ENCODE results near the gene CST4.

CST4 gene

DNA sequence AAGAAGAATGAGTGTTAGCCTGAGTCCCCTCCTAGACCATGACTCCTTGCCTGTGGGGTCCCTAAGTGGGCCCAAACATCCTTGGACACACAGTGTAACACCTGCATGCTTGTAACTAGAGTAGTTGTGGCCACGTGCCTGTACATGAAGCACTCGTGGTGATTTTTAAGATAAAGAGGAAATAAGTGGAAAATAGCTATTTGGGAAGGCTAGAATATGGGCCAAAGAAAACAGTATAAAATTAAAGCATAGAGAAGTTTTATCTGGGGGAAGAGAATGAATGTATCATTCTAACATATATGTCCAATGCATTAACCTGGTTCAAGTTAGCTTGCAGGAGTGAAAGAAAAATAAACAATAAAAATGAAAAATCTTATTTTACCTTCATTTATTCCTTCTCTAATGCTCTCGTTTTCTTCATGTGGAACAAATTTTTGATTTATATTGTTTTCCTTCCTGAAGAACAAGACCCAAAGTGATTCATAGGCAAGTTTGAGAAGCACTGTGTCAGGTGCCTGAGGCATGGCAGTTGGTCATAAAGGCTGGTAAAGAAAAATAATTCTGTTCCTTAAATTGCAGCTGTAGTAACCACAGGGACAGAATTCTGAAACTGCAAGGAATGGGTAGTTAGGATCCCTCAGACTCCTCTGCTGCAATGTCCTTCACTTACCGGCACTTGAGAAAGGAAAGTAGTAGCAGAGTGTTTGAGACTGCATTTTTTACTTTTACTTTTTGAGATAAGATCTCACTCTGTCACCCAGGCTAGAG, 42.5 kb downstream of the CST4 start:
- no peaks in the 10 kb centered on the region for H3K9me3 ChIP-seq (ENCODE audit: control insufficient read depth, low read length)
- H3K4me1 ChIP-seq (ENCODE audit: control insufficient read depth, insufficient read depth, low read length, poor library complexity, severe bottlenecking), result no peaks in the 10 kb centered on the region
- no peak overlapping the region for H3K4me3 ChIP-seq (ENCODE audit: insufficient read depth, low read depth, low read length, poor library complexity, severe bottlenecking)
- no peak overlapping the region for H3K27ac ChIP-seq (ENCODE audit: insufficient read depth, low read length, poor library complexity, severe bottlenecking)
- no peak for DNase-seq
- no peaks in the 10 kb centered on the region for H3K27me3 ChIP-seq (replicated peaks; ENCODE audit: control insufficient read depth, insufficient read depth, low read length, poor library complexity, severe bottlenecking)
- H3K36me3 ChIP-seq (ENCODE audit: control insufficient read depth, insufficient read depth, low read length), result no peaks in the 10 kb centered on the region

DNA sequence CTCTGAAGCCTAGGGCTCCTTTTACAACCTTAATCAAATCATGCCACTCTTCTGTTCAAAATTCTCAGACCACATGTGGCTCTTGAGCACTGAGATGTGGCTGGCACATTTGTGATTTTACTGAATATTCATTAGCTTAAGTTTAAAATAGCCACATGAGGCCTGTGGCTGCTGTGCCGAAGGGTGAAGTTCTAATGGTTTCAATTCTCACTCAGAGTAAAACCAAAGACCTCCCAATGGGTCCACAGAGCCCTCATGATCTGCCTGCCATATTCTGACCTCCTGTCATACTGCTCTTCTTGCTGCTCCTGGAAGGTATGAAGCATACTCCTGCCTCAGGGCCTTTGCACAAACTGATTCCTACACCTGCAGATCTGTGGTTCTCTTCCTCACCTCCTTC, 43.3 kb downstream of the CST4 start:
- Histone ChIP-seq H3K9me3 (ENCODE audit: control insufficient read depth, low read length) (no peaks in the 10 kb centered on the region), H3K27me3 (replicated peaks; ENCODE audit: control insufficient read depth, insufficient read depth, low read length, poor library complexity, severe bottlenecking) (no peaks in the 10 kb centered on the region), H3K4me3 (ENCODE audit: insufficient read depth, low read depth, low read length, poor library complexity, severe bottlenecking) (no peak overlapping the region), H3K27ac (ENCODE audit: insufficient read depth, low read length, poor library complexity, severe bottlenecking) (no peak overlapping the region), H3K36me3 (ENCODE audit: control insufficient read depth, insufficient read depth, low read length) (no peaks in the 10 kb centered on the region), H3K4me1 (ENCODE audit: control insufficient read depth, insufficient read depth, low read length, poor library complexity, severe bottlenecking) (no peaks in the 10 kb centered on the region)
- DNase-seq, result no peak

DNA sequence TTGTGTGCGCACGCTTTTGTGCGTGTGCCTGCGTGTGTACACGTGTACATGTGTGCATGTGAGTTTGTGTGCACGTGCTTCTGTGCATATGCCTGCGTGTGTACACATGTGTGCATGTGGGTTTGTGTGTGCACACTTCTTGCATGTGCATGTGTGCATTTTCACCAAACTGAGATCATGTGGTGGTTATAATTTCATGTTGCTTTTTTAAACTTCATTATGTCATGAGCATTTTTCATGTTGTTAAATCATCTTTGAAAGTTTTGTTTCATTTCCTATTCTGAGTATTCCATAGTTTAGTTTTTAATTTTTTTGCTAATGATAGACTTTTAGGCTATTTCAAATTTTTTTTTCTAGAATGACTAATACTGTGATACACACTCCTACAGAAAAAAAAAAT, 44.7 kb downstream of the CST4 start:
- Histone ChIP-seq H3K9me3 (ENCODE audit: control insufficient read depth, low read length) (no peaks in the 10 kb centered on the region), H3K4me3 (ENCODE audit: insufficient read depth, low read depth, low read length, poor library complexity, severe bottlenecking) (no peak overlapping the region), H3K4me1 (ENCODE audit: control insufficient read depth, insufficient read depth, low read length, poor library complexity, severe bottlenecking) (no peaks in the 10 kb centered on the region), H3K36me3 (ENCODE audit: control insufficient read depth, insufficient read depth, low read length) (no peaks in the 10 kb centered on the region), H3K27ac (ENCODE audit: insufficient read depth, low read length, poor library complexity, severe bottlenecking) (no peak overlapping the region), H3K27me3 (replicated peaks; ENCODE audit: control insufficient read depth, insufficient read depth, low read length, poor library complexity, severe bottlenecking) (no peaks in the 10 kb centered on the region)
- DNase-seq, result no peak

DNA sequence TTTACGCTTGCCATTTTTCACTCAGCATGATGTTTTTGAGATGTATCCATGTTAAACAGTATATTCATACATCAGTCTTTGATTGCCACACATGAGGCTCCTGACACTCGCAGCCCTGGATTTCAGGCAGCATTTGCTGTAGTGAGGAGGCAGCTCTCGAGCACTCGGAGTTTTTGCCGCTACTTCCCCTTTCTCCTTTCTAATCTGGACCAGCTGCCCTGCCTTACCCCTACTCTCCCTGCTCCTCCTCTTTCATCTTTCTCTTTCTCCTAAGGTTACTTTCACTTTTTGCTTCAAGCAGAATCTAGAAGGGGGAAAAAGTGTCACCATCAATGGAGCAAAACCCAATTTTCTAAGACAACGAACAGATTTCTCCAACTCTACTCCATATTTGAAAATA, 45.2 kb downstream of the CST4 start:
- Histone ChIP-seq H3K27ac (ENCODE audit: insufficient read depth, low read length, poor library complexity, severe bottlenecking) (no peak overlapping the region), H3K4me1 (ENCODE audit: control insufficient read depth, insufficient read depth, low read length, poor library complexity, severe bottlenecking) (no peaks in the 10 kb centered on the region), H3K27me3 (replicated peaks; ENCODE audit: control insufficient read depth, insufficient read depth, low read length, poor library complexity, severe bottlenecking) (no peaks in the 10 kb centered on the region), H3K36me3 (ENCODE audit: control insufficient read depth, insufficient read depth, low read length) (no peaks in the 10 kb centered on the region), H3K4me3 (ENCODE audit: insufficient read depth, low read depth, low read length, poor library complexity, severe bottlenecking) (no peak overlapping the region), H3K9me3 (ENCODE audit: control insufficient read depth, low read length) (no peaks in the 10 kb centered on the region)
- no peak for DNase-seq

DNA sequence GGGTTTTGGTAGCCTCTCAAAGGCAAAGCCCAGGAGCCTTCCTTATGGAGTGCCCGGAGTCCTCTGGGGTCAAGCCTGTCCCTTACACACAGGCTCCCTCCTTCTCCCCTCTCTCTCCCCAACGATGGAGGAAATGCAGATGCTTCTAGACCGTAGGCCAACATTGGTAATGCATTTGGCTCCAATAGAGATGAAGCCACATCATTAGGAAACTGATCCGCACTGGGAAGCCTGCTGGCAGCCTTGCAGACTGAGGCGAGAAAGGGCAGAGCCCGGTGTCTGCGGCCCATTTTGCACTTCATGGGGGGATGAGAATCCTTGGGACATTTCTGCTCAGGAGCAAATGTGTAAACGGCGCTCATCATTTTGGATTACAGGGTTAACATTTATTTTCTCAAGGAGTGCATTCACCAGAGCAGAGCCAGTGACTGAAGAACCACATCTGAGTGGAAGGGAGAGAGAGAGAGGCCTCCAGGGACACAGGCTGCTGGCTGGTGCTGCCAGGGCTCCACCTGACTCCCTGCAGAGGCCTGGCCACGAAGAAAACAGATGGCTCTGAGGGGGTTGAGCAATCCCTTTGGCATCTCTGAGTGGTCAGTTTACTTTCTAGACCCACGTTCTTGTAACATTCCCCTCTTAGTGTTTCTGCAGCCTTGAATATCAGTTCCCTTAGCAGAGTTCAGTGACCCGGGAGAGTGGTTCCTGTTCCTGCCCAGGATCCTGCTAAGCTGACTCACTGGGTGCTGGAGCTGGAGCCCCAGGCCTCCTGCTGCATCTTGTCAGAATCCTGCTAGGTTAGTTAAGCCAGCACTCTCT, 46.7 kb downstream of the CST4 start:
- H3K4me1 ChIP-seq (ENCODE audit: control insufficient read depth, insufficient read depth, low read length, poor library complexity, severe bottlenecking), result no peaks in the 10 kb centered on the region

DNA sequence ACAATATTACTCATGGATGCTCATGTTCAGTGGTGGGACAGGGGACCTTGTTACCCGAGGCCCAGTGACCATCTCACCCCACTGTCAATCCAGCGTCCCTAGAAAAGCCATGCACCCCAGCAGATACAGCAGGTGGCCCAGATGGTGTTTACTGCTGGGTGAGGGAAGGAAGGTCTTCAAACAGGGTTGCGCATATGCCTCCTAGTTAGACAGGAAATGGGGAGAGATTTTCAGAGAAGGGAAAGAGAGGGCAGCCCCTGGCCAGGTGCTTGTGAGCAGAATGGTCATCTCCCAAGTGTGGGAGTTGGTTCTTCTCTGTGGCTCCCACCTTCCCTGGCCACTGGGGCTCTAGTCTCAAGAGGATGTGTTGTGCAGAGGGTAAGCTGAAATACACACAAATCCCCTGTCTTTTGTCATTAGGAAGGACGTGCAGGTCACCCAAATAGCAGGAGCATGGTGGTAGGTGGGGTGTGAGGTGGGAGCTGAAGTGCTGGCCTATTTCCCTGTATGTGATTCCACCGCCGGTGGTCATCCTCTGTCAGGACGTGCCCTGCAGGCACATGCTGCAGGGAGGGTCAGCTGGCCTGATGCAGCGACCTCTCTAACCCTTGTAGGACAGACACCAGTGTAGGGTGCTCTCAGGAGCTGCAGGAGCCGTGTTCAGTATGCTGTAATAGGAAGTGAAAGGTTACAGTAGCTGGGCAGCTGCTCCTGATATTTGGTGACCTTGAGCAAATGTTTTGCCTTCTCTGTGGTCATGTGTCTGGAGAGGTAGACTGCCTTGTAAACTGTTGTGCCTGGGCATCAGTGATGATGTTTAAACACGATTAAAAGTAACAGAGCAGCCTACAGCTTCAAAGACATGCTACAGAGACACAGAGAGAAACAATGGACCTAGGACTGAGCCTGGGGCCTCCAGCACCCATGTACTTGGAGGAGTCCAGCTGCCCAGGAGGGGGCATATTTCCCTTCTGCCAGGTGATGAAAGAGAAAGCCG, 47.9 kb downstream of the CST4 start:
- Histone ChIP-seq H3K27me3 (replicated peaks; ENCODE audit: control insufficient read depth, insufficient read depth, low read length, poor library complexity, severe bottlenecking) (no peaks in the 10 kb centered on the region), H3K9me3 (ENCODE audit: control insufficient read depth, low read length) (no peaks in the 10 kb centered on the region), H3K36me3 (ENCODE audit: control insufficient read depth, insufficient read depth, low read length) (no peaks in the 10 kb centered on the region), H3K4me1 (ENCODE audit: control insufficient read depth, insufficient read depth, low read length, poor library complexity, severe bottlenecking) (no peaks in the 10 kb centered on the region), H3K4me3 (ENCODE audit: insufficient read depth, low read depth, low read length, poor library complexity, severe bottlenecking) (no peak overlapping the region), H3K27ac (ENCODE audit: insufficient read depth, low read length, poor library complexity, severe bottlenecking) (no peak overlapping the region)
- no peak for DNase-seq

More for the DNA sequence above, 46.7 kb downstream of the CST4 start:
- no peak for DNase-seq
- no peaks in the 10 kb centered on the region for H3K27me3 ChIP-seq (replicated peaks; ENCODE audit: control insufficient read depth, insufficient read depth, low read length, poor library complexity, severe bottlenecking)
- H3K4me3 ChIP-seq (ENCODE audit: insufficient read depth, low read depth, low read length, poor library complexity, severe bottlenecking), result no peak overlapping the region
- no peaks in the 10 kb centered on the region for H3K9me3 ChIP-seq (ENCODE audit: control insufficient read depth, low read length)
- no peak overlapping the region for H3K27ac ChIP-seq (ENCODE audit: insufficient read depth, low read length, poor library complexity, severe bottlenecking)
- H3K36me3 ChIP-seq (ENCODE audit: control insufficient read depth, insufficient read depth, low read length), result no peaks in the 10 kb centered on the region

DNA sequence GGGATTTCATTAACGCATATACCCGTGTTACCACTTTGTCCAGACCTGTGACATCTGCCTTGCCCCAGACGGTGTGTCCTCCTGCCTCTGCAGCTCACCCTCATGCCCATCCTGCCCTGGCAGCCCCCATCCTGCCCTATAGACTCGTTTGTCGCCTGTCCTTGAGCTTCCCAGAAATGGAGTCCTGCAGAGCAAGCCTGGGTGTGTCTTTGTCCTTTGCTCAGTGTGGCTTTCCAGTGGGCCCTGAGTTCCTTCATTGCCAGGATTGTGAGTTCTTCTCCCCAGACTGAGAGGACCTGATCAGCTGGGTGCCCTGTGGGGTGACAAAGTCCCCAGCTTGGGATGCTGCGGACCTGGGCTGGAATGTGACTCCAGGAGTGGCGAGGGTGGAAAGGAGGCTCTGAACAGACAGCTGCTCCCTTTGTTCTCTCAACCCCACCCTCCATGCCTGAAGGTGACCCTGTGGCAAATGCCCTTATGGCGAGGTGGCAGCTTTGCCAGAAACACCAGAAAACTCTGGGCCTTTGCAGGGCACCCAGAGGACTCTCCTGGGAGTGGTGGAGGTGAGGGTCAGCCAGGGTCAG, 48.7 kb downstream of the CST4 start:
- Histone ChIP-seq H3K9me3 (ENCODE audit: control insufficient read depth, low read length) (no peaks in the 10 kb centered on the region), H3K4me1 (ENCODE audit: control insufficient read depth, insufficient read depth, low read length, poor library complexity, severe bottlenecking) (no peaks in the 10 kb centered on the region), H3K4me3 (ENCODE audit: insufficient read depth, low read depth, low read length, poor library complexity, severe bottlenecking) (no peak overlapping the region), H3K36me3 (ENCODE audit: control insufficient read depth, insufficient read depth, low read length) (no peaks in the 10 kb centered on the region), H3K27me3 (replicated peaks; ENCODE audit: control insufficient read depth, insufficient read depth, low read length, poor library complexity, severe bottlenecking) (no peaks in the 10 kb centered on the region), H3K27ac (ENCODE audit: insufficient read depth, low read length, poor library complexity, severe bottlenecking) (no peak overlapping the region)
- no peak for DNase-seq

DNA sequence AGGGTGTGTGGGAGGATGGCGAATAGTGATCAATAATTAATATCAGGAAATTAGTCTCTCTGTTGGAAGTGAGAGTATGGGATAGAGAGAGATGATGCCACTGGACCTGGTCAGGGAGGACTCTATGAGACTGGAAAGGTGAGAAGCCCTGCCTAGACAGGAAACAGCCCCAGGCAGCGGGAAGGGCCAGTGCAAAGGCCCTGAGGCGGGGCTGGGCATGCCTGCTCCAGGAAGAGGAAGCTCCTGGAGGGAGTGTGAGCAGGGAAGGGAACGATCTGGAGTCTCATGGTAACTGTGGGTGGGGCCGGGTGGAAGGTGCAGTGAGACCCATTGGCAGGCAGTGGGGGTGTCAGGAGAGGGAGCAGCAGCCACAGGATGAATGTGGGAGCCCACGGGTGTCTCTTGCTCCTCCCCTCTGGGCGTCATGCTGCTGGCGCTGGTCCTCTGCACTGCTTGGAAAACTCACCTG, 49.3 kb downstream of the CST4 start:
- Histone ChIP-seq H3K4me3 (ENCODE audit: insufficient read depth, low read depth, low read length, poor library complexity, severe bottlenecking) (no peak overlapping the region), H3K4me1 (ENCODE audit: control insufficient read depth, insufficient read depth, low read length, poor library complexity, severe bottlenecking) (no peaks in the 10 kb centered on the region), H3K27ac (ENCODE audit: insufficient read depth, low read length, poor library complexity, severe bottlenecking) (no peak overlapping the region), H3K36me3 (ENCODE audit: control insufficient read depth, insufficient read depth, low read length) (no peaks in the 10 kb centered on the region), H3K27me3 (replicated peaks; ENCODE audit: control insufficient read depth, insufficient read depth, low read length, poor library complexity, severe bottlenecking) (no peaks in the 10 kb centered on the region), H3K9me3 (ENCODE audit: control insufficient read depth, low read length) (no peaks in the 10 kb centered on the region)
- no peak for DNase-seq

DNA sequence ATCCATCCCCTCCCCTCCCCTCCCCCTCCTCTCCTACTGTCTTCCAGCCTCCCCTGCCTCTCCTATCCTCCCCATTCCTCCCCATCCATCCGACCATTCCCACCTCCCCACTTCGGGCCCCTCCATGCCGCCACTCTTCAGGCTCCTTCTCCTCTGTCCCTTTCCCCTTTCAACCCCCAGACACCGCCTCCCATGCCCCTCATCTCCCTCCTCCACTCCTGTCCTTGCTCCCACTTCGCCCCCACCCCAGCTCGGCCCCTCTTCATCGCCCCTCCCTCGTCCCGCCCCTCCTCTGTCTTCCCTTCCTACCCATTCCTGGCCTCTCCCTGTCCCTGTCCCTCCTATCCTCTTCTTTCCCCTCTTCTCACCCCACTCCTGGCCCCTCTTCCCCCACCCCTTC, 50.5 kb downstream of the CST4 start:
- H3K27me3 ChIP-seq (replicated peaks; ENCODE audit: control insufficient read depth, insufficient read depth, low read length, poor library complexity, severe bottlenecking), result no peaks in the 10 kb centered on the region
- DNase-seq, result no peak
- H3K4me1 ChIP-seq (ENCODE audit: control insufficient read depth, insufficient read depth, low read length, poor library complexity, severe bottlenecking), result no peaks in the 10 kb centered on the region
- no peaks in the 10 kb centered on the region for H3K9me3 ChIP-seq (ENCODE audit: control insufficient read depth, low read length)
- no peak overlapping the region for H3K27ac ChIP-seq (ENCODE audit: insufficient read depth, low read length, poor library complexity, severe bottlenecking)
- H3K4me3 ChIP-seq (ENCODE audit: insufficient read depth, low read depth, low read length, poor library complexity, severe bottlenecking), result no peak overlapping the region
- no peaks in the 10 kb centered on the region for H3K36me3 ChIP-seq (ENCODE audit: control insufficient read depth, insufficient read depth, low read length)
